Cardiac fibroblast (primary cell): Measurements from ENCODE around the gene NPAS4.
A peak's percentile ranks its signal among the peaks of the same experiment; 100 is the strongest.
"Not testable (repeated sequence)": the region's sequence is repeated elsewhere in the genome, so short reads cannot be mapped to it uniquely, and the experiment has no call there.

Experiments used
- DNase-seq, 2 donors: peaks; one replicate each; pipeline versions ENCODE4 v3.0.0 to v3.0.0-alpha.2; 2010; ENCODE audit warnings: low read depth in 2 of 2
- H3K4me3 ChIP-seq, 2 donors: replicated peaks in 1 of 2; 1 replicate in 1 of 2; 2 replicates in 1 of 2; pipeline ENCODE4 v1.5.1; 2011; ENCODE audit warnings: low read depth in 2 of 2, low read length in 2 of 2, mild to moderate bottlenecking in 2 of 2, moderate library complexity in 1 of 2
- TF ChIP-seq, protein P1 (sequence below): IDR thresholded peaks from one replicate; pipeline ENCODE4 v1.5.1; 2011; ENCODE audit warnings: low read depth, mild to moderate bottlenecking, low read length, inconsistent platforms

Gene NPAS4

GRCh38 chr11:66429983-66430602 lies 9.3 kb downstream of the NPAS4 start:
- H3K4me3 ChIP-seq, result no peak overlapping the region
- DNase-seq, result peak; percentile 82 to 83
- TF ChIP-seq, protein P1, sequence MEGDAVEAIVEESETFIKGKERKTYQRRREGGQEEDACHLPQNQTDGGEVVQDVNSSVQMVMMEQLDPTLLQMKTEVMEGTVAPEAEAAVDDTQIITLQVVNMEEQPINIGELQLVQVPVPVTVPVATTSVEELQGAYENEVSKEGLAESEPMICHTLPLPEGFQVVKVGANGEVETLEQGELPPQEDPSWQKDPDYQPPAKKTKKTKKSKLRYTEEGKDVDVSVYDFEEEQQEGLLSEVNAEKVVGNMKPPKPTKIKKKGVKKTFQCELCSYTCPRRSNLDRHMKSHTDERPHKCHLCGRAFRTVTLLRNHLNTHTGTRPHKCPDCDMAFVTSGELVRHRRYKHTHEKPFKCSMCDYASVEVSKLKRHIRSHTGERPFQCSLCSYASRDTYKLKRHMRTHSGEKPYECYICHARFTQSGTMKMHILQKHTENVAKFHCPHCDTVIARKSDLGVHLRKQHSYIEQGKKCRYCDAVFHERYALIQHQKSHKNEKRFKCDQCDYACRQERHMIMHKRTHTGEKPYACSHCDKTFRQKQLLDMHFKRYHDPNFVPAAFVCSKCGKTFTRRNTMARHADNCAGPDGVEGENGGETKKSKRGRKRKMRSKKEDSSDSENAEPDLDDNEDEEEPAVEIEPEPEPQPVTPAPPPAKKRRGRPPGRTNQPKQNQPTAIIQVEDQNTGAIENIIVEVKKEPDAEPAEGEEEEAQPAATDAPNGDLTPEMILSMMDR, result peak; percentile 87

- not testable (repeated sequence) for H3K4me3 ChIP-seq, DNase-seq
These were observed 10.5 kb downstream of the NPAS4 start for GRCh38 chr11:66431287-66431686.

- not testable (repeated sequence) for DNase-seq, H3K4me3 ChIP-seq
These were observed 11.1 kb downstream of the NPAS4 start for GRCh38 chr11:66431871-66432329.

- TF ChIP-seq, protein P1, result no peak
- DNase-seq, result no peak
These were observed 11.8 kb downstream of the NPAS4 start for GRCh38 chr11:66432597-66432996.

GRCh38 chr11:66437979-66438503 lies 17.2 kb downstream of the NPAS4 start:
- H3K4me3 ChIP-seq, result peak overlapping the region; percentile 72 to 76
- TF ChIP-seq, protein P1, result no peak
- no peak for DNase-seq

More at GRCh38 chr11:66432597-66432996, 11.8 kb downstream of the NPAS4 start:
- no peak overlapping the region for H3K4me3 ChIP-seq

DNA sequence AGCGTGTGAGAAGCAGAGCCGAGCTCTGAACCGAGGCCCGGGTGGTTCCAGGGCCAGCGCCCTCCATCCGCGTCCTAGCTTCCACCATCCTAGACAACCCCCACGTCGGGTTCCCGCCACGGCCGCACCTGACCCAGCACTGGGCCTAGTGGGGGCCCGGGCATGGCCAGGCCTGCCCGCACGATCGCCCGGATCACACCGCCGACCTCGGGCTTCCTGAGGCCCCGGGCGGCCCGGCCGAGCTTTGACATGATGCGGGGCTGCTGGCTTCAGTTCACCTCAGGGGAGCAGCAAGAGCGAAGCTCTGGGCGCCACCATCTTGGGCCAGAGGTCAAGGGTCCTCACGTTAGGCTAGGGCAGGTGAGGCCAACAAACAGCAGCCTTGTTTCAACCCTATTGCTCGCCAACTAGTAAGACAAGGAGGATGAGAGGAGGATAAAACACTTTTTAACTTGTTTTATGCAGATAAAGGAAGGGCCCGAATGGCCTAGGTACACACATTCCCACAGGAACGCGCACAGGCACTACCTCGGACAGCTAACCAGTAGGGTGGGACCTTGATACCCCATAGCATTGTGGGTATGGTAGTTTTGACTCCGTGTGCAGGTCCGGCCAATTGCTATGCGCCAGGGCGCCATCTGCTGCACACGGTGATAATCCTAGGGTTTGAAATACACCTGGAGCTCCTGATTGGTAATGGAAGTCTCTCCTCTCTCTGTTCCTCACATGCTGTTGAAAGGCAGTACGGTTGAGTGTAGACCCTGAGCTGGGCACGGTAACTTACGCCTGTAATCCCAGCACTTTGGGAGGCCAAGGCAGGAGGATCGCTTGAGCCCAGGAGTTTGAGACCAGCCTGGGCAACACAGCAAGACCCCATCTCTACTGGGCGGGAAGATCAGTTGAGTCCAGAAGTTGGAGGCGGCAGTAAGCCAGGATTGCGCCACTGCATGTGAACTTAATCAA lies 17.9 kb downstream of the NPAS4 start, which contains the start of gene MRPL11:
MRPL11 (minus strand) TSS at position 345 of the 963 bp plus-strand sequence; CDS start at position 251, 94 bp downstream.
- peak within 1 kb of the TSS; percentile 72 to 76 for H3K4me3 ChIP-seq
- DNase-seq, result peak; percentile 93 to 95
- TF ChIP-seq, protein P1, result peak; percentile 55

- not testable (repeated sequence) for DNase-seq, H3K4me3 ChIP-seq
These were observed 19.5 kb downstream of the NPAS4 start for GRCh38 chr11:66440101-66440939.

DNA sequence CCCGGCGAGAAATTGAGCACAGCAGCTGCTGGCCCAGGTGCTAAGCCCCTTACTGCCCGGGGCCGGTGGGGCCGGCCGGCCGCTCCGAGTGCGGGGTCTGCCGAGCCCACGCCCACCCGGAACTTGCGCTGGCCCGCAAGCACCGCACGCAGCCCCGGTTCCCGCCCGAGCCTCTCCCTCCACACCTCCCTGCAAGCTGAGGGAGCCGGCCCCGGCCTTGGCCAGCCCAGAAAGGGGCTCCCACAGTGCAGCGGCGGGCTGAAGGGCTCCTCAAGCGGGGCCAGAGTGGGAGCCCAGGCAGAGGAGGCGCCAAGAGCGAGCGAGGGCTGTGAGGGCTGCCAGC lies 20.1 kb downstream of the NPAS4 start:
- not testable (repeated sequence) for DNase-seq, H3K4me3 ChIP-seq
